GM23338 (cell line): Measurements from ENCODE around the gene CDCA5.

ENCODE experiments used
- CREB1 ChIP-seq: fragments of 250-450 bp; sonication (Bioruptor Pico); IDR thresholded peaks from 2 replicates; pipeline ENCODE4 v1.5.0; 2020; ENCODE audit warnings: low read depth, mild to moderate bottlenecking, moderate library complexity
- CTCF ChIP-seq, 2 experiments: fragments of 200-600 bp in 1 of 2; sonication (generic) in 1 of 2; conservative IDR thresholded peaks; 2 replicates each; pipeline versions ENCODE4 v1.5.1 to v1.6.1; 2016 to 2017; ENCODE audit warnings: antibody characterized with exemption in 2 of 2, low read depth in 2 of 2, mild to moderate bottlenecking in 2 of 2, moderate library complexity in 1 of 2
- EZH2 ChIP-seq: fragments of 200-600 bp; sonication (generic); IDR thresholded peaks from one replicate; pipeline ENCODE4 v1.8.0; 2017; ENCODE audit warnings: antibody characterized with exemption, mild to moderate bottlenecking, low read depth; ENCODE audit not compliant: unreplicated experiment
- EZH2phosphoT487 ChIP-seq: fragments of 200-600 bp; sonication (generic); IDR thresholded peaks from one replicate; pipeline ENCODE4 v1.8.1; 2018; ENCODE audit warnings: antibody characterized with exemption; ENCODE audit not compliant: unreplicated experiment
- NANOG ChIP-seq: IDR thresholded peaks from 2 replicates; pipeline ENCODE4 v1.6.1; 2016; ENCODE audit warnings: antibody characterized with exemption, borderline replicate concordance
- POLR2AphosphoS5 ChIP-seq: IDR thresholded peaks from 2 replicates; pipeline ENCODE4 v1.6.1; 2016; ENCODE audit warnings: antibody characterized with exemption, low read depth
- REST ChIP-seq: IDR thresholded peaks from one replicate; pipeline ENCODE4 v1.6.1; 2018; ENCODE audit warnings: antibody characterized with exemption; ENCODE audit not compliant: unreplicated experiment
- ZNF331 ChIP-seq: fragments of 250-450 bp; sonication (Bioruptor Pico); IDR thresholded peaks from 2 replicates; pipeline ENCODE4 v1.5.0; 2020; ENCODE audit warnings: low read depth, mild to moderate bottlenecking, moderate library complexity

- TF ChIP-seq CTCF (conservative IDR thresholded peaks at IDR 0.05; ENCODE audit: low read depth in 2 of 2) (no peak), EZH2 (no peak), POLR2AphosphoS5 (no peak), EZH2phosphoT487 (no peak), REST (no peak), ZNF331 (CRISPR knock-in tag) (no peak), CREB1 (CRISPR knock-in tag) (no peak), NANOG (no peak)
Observed at GRCh38 chr11:65131895-65132237, 48.0 kb upstream of the CDCA5 start.
